ENCODE data around the gene ARL6IP5.

ARL6IP5 gene

DNA sequence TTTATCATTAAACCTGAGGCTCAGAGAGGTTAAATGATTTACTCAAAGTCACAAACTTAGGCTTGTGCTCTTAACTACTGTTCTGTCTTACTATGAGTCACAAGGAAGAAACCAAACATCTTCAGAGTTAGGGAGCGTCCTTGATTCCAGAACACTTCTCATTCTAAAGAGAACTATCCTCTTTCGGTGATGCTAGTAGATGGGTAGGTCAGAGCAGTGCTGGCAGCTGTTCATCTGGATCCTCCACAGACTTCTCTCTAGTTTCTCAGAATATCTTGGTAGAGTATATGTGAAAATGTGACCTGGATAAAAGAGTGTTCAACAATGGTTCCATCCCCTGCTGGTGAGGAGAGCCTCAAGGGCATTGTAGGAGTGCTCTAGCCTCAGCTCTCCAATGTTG lies 3.3 kb downstream of the ARL6IP5 start:
- H3K4me3 ChIP-seq (ENCODE audit: low read depth, low read length), result no peak overlapping the region
- in situ Hi-C loops (cut with HindIII; ENCODE audit: low pct_ligation_motif_present, low sequenced_read_pairs), result no loop called here
- no peak overlapping the region for H3K27ac ChIP-seq
- no peaks in the 10 kb centered on the region for H3K27me3 ChIP-seq (replicated peaks)
- TF ChIP-seq, protein P1, sequence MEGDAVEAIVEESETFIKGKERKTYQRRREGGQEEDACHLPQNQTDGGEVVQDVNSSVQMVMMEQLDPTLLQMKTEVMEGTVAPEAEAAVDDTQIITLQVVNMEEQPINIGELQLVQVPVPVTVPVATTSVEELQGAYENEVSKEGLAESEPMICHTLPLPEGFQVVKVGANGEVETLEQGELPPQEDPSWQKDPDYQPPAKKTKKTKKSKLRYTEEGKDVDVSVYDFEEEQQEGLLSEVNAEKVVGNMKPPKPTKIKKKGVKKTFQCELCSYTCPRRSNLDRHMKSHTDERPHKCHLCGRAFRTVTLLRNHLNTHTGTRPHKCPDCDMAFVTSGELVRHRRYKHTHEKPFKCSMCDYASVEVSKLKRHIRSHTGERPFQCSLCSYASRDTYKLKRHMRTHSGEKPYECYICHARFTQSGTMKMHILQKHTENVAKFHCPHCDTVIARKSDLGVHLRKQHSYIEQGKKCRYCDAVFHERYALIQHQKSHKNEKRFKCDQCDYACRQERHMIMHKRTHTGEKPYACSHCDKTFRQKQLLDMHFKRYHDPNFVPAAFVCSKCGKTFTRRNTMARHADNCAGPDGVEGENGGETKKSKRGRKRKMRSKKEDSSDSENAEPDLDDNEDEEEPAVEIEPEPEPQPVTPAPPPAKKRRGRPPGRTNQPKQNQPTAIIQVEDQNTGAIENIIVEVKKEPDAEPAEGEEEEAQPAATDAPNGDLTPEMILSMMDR (IDR thresholded peaks at IDR 0.05; ENCODE audit: low read depth, low read length, missing control alignments), result peak; percentile 35
- no peak for DNase-seq
- H3K36me3 ChIP-seq (replicated peaks), result no peaks in the 10 kb centered on the region

DNA sequence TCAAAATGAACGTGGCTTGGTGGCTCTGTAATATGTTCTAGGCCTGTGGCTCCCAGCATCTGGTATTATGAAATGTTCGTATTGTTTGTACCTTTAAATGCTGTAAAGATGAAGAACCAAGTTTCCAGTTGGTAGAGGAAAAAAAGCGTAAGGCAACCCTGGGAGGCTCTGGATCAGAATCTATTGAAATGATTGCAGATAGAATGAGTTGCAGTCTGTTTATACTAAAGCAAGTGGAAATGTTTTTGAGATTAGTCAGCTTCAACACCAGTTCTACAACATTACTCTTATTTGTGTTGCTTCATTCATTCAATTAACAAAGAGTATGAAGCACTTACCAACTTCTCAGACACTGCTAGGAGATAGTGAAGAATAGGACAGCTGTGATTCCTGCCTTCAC lies 5.3 kb downstream of the ARL6IP5 start:
- H3K36me3 ChIP-seq (replicated peaks), result no peaks in the 10 kb centered on the region
- H3K27me3 ChIP-seq (replicated peaks), result no peaks in the 10 kb centered on the region
- in situ Hi-C loops (cut with HindIII; ENCODE audit: low pct_ligation_motif_present, low sequenced_read_pairs), result no loop called here
- peak; percentile 47 for DNase-seq
- H3K4me3 ChIP-seq (ENCODE audit: low read depth, low read length), result no peak overlapping the region
- no peak overlapping the region for H3K27ac ChIP-seq
- TF ChIP-seq, protein P1 (IDR thresholded peaks at IDR 0.05; ENCODE audit: low read depth, low read length, missing control alignments), result no peak

DNA sequence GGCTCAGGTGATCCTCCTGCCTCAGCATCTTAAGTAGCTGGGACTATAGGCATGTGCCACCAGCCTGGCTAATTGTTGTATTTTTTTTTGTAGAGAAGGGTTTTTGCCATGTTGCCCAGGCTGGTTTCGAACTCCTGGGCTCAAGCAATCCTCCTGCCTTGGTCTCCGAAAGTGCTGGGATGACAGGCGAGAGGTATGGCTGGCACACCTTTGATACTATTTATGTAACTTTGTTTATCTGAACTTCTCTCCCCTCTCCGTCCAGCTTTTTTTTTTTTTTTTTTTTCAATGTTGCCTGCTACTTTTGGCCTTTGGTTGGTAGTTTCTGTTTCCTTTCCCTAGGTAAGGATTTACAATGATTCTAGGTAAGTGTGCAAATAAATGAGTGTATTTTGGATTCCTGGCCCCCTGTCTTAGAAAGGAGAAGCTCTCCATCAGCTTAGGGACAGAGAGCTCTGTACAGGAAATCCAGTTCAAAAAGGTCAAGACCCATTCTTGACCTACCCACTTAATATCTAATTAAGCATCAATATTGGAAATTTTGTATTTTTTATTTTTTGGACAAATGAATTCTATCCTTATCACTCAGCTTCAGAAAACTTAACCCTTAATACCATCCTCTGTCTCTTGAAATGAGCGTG lies 6.8 kb downstream of the ARL6IP5 start:
- no peaks in the 10 kb centered on the region for H3K36me3 ChIP-seq (replicated peaks)
- in situ Hi-C loops (cut with HindIII; ENCODE audit: low pct_ligation_motif_present, low sequenced_read_pairs), result no loop called here
- DNase-seq, result no peak
- H3K27ac ChIP-seq, result no peak overlapping the region
- no peaks in the 10 kb centered on the region for H3K27me3 ChIP-seq (replicated peaks)
- no peak overlapping the region for H3K4me3 ChIP-seq (ENCODE audit: low read depth, low read length)
- TF ChIP-seq, protein P1 (IDR thresholded peaks at IDR 0.05; ENCODE audit: low read depth, low read length, missing control alignments), result no peak

DNA sequence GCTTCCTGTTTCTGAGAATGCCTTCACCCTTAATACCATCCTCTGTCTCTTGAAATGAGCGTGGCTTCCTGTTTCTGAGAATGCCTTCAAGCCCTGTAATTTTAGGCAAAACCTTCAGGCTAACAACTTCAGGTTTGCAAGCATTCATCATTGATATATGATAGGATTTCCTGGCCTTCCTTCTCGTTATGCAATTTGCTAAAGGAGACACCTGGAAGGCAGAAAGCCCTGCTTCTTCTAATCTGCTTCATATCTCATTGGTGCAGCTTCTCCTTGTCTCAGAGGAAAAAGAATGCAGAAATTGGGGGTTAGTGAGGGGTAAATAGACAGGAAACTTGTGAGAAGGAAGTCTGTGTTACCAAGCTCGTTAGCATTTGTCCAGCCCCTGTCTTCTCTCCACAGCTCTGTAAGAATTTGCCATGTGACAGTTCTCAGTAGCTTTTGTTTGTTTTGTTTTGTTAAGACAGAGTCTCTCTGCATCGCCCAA lies 7.3 kb downstream of the ARL6IP5 start:
- H3K36me3 ChIP-seq (replicated peaks), result no peaks in the 10 kb centered on the region
- H3K4me3 ChIP-seq (ENCODE audit: low read depth, low read length), result no peak overlapping the region
- no peak overlapping the region for H3K27ac ChIP-seq
- in situ Hi-C loops (cut with HindIII; ENCODE audit: low pct_ligation_motif_present, low sequenced_read_pairs), result no loop called here
- no peak for DNase-seq
- H3K27me3 ChIP-seq (replicated peaks), result no peaks in the 10 kb centered on the region
- TF ChIP-seq, protein P1 (IDR thresholded peaks at IDR 0.05; ENCODE audit: low read depth, low read length, missing control alignments), result no peak

GRCh38 chr3:69094467-69095205 lies 9.9 kb downstream of the ARL6IP5 start:
- H3K27me3 ChIP-seq (replicated peaks), result no peaks in the 10 kb centered on the region
- in situ Hi-C loops (cut with HindIII; ENCODE audit: low pct_ligation_motif_present, low sequenced_read_pairs), result no loop called here
- H3K4me3 ChIP-seq (ENCODE audit: low read depth, low read length), result no peak overlapping the region
- H3K27ac ChIP-seq, result no peak overlapping the region
- peak; percentile 22 for DNase-seq
- H3K36me3 ChIP-seq (replicated peaks), result peaks cover 2% of the 10 kb centered on the region
- TF ChIP-seq, protein P1 (IDR thresholded peaks at IDR 0.05; ENCODE audit: low read depth, low read length, missing control alignments), result no peak
